GM12865 (cell line): ENCODE data around the gene CEP112.

Experiments used
- DNase-seq: peaks from one replicate; pipeline ENCODE4 v3.0.0; 2010; ENCODE audit warnings: low read depth
- H3K4me3 ChIP-seq: 2 replicates; pipeline ENCODE4 v1.5.1; 2011; ENCODE audit warnings: mild to moderate bottlenecking, low read depth, low read length, control low read depth
- CTCF ChIP-seq: IDR thresholded peaks from 2 replicates; pipeline ENCODE4 v1.5.1; 2011; ENCODE audit warnings: low read length, control low read depth, low read depth, inconsistent platforms; ENCODE audit not compliant: insufficient read depth; ENCODE audit errors: missing control alignments

Gene CEP112

DNA sequence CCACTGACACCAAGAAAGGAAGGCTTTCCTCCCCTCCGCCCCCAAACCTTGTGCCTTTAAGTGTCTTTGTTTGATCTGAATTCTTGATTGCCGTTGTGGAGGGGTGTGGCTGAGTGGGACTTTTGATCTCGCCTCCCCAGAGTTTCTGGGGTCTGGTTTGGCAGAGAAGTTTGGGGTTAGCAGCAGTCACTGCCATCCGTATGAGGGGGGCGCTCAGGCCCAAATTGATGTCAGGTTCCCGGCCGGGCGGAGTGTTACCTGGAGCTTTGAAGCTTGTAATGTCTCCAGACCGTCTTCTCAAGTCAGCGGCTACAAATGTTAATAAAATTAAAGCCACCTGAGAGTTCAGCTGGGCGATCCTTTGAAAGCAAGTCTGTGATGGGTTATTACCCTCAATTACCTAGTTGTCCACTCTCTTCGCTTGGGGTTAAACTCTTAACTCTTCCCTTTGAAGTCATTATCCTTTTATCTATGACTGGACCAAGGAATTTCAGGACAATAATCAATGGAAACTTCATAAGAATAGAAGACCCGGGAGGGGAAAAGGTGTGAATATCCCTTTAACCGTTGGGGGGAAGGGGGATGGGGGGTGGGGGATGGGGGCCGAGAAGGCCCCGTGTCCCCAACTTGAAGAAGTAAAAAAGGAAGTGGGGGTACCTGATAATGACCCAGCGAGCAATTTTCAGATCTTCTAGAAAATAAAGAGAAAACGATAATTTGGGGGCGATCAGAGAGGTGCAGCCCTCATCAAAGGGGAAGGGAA is 598.7 kb downstream of the CEP112 start:
- no peak for TF ChIP-seq CTCF
- no peak for DNase-seq
- no peak overlapping the region for H3K4me3 ChIP-seq

- no peak overlapping the region for H3K4me3 ChIP-seq
- no peak for TF ChIP-seq CTCF
- no peak for DNase-seq
Observed at GRCh38 chr17:65592125-65592965, 599.6 kb downstream of the CEP112 start.

GRCh38 chr17:65589321-65589720 is 602.6 kb downstream of the CEP112 start:
- no peak for DNase-seq
- TF ChIP-seq CTCF, result no peak
- no peak overlapping the region for H3K4me3 ChIP-seq

- no peak for DNase-seq
- TF ChIP-seq CTCF, result no peak
- H3K4me3 ChIP-seq, result no peak overlapping the region
Observed at GRCh38 chr17:65588181-65588808, 603.6 kb downstream of the CEP112 start.

- TF ChIP-seq CTCF, result no peak
- no peak for DNase-seq
Observed at GRCh38 chr17:65587534-65588180, 604.3 kb downstream of the CEP112 start.

DNA sequence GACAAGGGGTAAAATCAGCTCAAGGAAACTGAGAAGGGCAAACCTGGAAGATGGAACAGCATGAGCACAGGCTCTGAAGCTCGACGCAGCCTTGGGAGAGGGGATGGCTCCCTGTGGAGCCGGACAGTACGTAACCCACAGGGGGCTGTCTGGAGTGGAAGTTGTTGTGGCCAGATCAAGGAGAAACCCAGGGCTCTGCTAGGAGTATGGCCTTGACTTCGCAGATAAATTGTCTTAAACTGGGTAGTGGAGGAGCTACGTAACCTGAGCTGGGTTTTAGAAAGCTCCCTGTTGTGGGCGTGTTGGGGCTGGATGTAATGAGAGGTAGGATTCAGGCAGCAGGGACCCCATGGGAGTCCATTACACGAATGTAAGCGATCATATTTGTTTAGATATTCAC is 605.0 kb downstream of the CEP112 start:
- H3K4me3 ChIP-seq, result no peak overlapping the region
- no peak for DNase-seq
- TF ChIP-seq CTCF, result no peak

More at GRCh38 chr17:65587534-65588180, 604.3 kb downstream of the CEP112 start:
- no peak overlapping the region for H3K4me3 ChIP-seq
